Measurements from ENCODE around the gene PRR16. TPM values are rescaled to one million over a fixed set of nuclear protein-coding genes. Genes with fewer than 3 reads are reported as not detected.

Gene PRR16
- polyA plus RNA-seq, 2 of the 4 experiments (the other 2 are of a cell fraction): 0.05 TPM; not detected in 1

GRCh38 chr5:120507197-120507596, 43.1 kb downstream of the PRR16 start (continued):
- TF ChIP-seq MAFK (IDR thresholded peaks at IDR 0.05; ENCODE audit: partially characterized antibody) (no peak), CBX8 (IDR thresholded peaks at IDR 0.05) (no peak), HDAC2 (IDR thresholded peaks at IDR 0.05) (no peak), HOXB5 (CRISPR knock-in tag; IDR thresholded peaks at IDR 0.05) (no peak), KDM1A (IDR thresholded peaks at IDR 0.05; ENCODE audit: low read depth) (no peak), HMGXB4 (CRISPR knock-in tag; IDR thresholded peaks at IDR 0.05; ENCODE audit: borderline replicate concordance) (no peak)

GRCh38 chr5:120507800-120508463, 43.8 kb downstream of the PRR16 start:
- DNase-seq (ENCODE audit: low read depth in 1 of 2, low spot score in 1 of 2) (no peak), FAIRE-seq (no peak), ATAC-seq (no peak)
- Histone ChIP-seq H3K9me3 (no peaks in the 10 kb centered on the region), H3K4me1 (no peaks in the 10 kb centered on the region), H3K4me2 (no peak overlapping the region), H3K27ac (no peak overlapping the region), H3K4me3 (no peak overlapping the region)
- TF ChIP-seq POLR2AphosphoS2 (conservative IDR thresholded peaks at IDR 0.05; ENCODE audit: low read length): no peak
- POLR2A ChIA-PET: no interaction called here
- 22% methylated on average over 2 of the region's 2 CpGs for WGBS (ENCODE audit: missing lambda C conversion rate)
- CTCF ChIA-PET: no interaction called here

GRCh38 chr5:120509053-120509452, 45.0 kb downstream of the PRR16 start:
- ATAC-seq (no peak), DNase-seq (ENCODE audit: low read depth in 1 of 2, low spot score in 1 of 2) (no peak), FAIRE-seq (no peak)
- ChIA-PET CTCF (no interaction called here), POLR2A (no interaction called here)
- Histone ChIP-seq H3K4me3 (no peak overlapping the region), H3K9me3 (no peaks in the 10 kb centered on the region), H3K4me2 (no peak overlapping the region), H3K27ac (no peak overlapping the region), H3K4me1 (no peaks in the 10 kb centered on the region)
- WGBS (ENCODE audit: missing lambda C conversion rate): 26% methylated on average over 3 of the region's 3 CpGs
- TF ChIP-seq RFX5 (IDR thresholded peaks at IDR 0.05) (no peak), RCOR1 (IDR thresholded peaks at IDR 0.05; ENCODE audit: low read depth, low read length) (no peak), EHMT2 (IDR thresholded peaks at IDR 0.05; ENCODE audit: low read depth) (no peak), CHD4 (IDR thresholded peaks at IDR 0.05; ENCODE audit: borderline replicate concordance) (no peak), HES2 (IDR thresholded peaks at IDR 0.05) (no peak), RARB (CRISPR knock-in tag; IDR thresholded peaks at IDR 0.05) (no peak), SREBF2 (IDR thresholded peaks at IDR 0.05) (no peak), BHLHE40 (IDR thresholded peaks at IDR 0.05; ENCODE audit: low read depth, low read length) (no peak), E2F6 (IDR thresholded peaks at IDR 0.05; ENCODE audit: borderline replicate concordance, low read depth) (no peak), ZSCAN20 (CRISPR knock-in tag; IDR thresholded peaks at IDR 0.05) (no peak), HDAC2 (IDR thresholded peaks at IDR 0.05) (no peak), JUNB (IDR thresholded peaks at IDR 0.05) (no peak), JUN (IDR thresholded peaks at IDR 0.05) (no peak), POLR2AphosphoS2 (conservative IDR thresholded peaks at IDR 0.05; ENCODE audit: low read length) (no peak), CEBPB (IDR thresholded peaks at IDR 0.05) (no peak), FOSB (CRISPR knock-in tag; IDR thresholded peaks at IDR 0.05) (no peak), MYC (IDR thresholded peaks at IDR 0.05; ENCODE audit: borderline replicate concordance, low read length) (no peak), SMC3 (IDR thresholded peaks at IDR 0.05) (no peak)
